ENCODE measurements around the gene WSCD1.

Gene WSCD1

DNA sequence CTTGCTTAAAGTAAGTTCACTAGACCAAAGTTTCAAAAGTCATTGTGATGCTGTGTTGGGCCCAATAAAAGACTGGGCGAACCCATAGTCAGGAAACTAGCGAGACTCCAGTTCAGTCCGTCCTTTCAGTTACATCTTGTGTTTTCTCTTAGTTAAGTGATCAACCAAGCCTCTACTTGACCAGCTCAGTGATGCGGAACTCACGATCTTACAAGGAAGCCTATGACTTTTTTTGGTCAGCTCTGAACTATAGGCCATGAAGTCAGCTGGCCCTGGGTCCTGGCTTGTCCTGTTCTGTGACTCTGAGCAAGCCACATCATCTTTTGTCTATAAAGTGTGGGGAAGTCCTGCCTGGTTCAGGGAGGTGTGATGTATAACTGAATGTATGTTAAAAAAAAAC lies 21.7 kb upstream of the WSCD1 start:
- Histone ChIP-seq H3K36me3 (ENCODE audit: control insufficient read depth, low read length) (no peaks in the 10 kb centered on the region), H3K27ac (ENCODE audit: low read depth, low read length) (no peak overlapping the region), H4K20me1 (ENCODE audit: control insufficient read depth, insufficient read depth, low read depth, low read length) (no peaks in the 10 kb centered on the region), H3K27me3 (ENCODE audit: control insufficient read depth, low read length) (no peaks in the 10 kb centered on the region), H3K4me3 (ENCODE audit: low read length) (no peak overlapping the region), H3K9me2 (replicated peaks; ENCODE audit: control insufficient read depth, low read length) (no peaks in the 10 kb centered on the region), H3F3A (ENCODE audit: control insufficient read depth, insufficient read depth) (no peaks in the 10 kb centered on the region), H3K4me1 (ENCODE audit: control insufficient read depth, low read length) (peaks cover 8% of the 10 kb centered on the region), H3K9me3 (ENCODE audit: control insufficient read depth, insufficient read depth, low read length) (no peaks in the 10 kb centered on the region), H3K4me2 (ENCODE audit: low read length) (no peak overlapping the region), H3K79me2 (ENCODE audit: control insufficient read depth, low read length) (no peaks in the 10 kb centered on the region)
- TF ChIP-seq, protein P1, sequence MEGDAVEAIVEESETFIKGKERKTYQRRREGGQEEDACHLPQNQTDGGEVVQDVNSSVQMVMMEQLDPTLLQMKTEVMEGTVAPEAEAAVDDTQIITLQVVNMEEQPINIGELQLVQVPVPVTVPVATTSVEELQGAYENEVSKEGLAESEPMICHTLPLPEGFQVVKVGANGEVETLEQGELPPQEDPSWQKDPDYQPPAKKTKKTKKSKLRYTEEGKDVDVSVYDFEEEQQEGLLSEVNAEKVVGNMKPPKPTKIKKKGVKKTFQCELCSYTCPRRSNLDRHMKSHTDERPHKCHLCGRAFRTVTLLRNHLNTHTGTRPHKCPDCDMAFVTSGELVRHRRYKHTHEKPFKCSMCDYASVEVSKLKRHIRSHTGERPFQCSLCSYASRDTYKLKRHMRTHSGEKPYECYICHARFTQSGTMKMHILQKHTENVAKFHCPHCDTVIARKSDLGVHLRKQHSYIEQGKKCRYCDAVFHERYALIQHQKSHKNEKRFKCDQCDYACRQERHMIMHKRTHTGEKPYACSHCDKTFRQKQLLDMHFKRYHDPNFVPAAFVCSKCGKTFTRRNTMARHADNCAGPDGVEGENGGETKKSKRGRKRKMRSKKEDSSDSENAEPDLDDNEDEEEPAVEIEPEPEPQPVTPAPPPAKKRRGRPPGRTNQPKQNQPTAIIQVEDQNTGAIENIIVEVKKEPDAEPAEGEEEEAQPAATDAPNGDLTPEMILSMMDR (IDR thresholded peaks at IDR 0.05; ENCODE audit: low read depth, low read length, poor library complexity, severe bottlenecking) = no peak
- no peak for TF ChIP-seq EZH2phosphoT487 (IDR thresholded peaks at IDR 0.05; ENCODE audit: borderline replicate concordance, low read length)

DNA sequence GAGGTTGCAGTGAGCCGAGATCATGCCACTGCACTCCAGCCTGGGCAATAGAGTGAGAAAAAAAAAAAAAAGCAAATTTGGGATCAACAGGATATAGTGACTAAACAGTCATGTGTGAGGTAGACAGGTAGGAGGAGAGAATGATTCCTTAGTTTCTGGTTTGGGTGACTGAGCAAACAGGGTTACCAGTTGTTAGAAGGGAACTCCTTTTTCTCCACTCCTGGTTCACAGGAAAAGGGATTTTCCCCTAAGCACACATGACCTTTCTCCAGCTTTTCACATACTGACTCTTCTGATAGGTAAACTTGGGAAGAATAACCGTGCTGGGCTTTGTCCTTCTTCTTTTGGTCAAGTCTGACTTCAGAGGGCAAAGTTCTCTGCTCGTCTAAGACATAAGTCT lies 17.3 kb upstream of the WSCD1 start:
- H3K27me3 ChIP-seq (ENCODE audit: control insufficient read depth, low read length) = no peaks in the 10 kb centered on the region
- H3K9me2 ChIP-seq (replicated peaks; ENCODE audit: control insufficient read depth, low read length) = no peaks in the 10 kb centered on the region
- no peaks in the 10 kb centered on the region for H3F3A ChIP-seq (ENCODE audit: control insufficient read depth, insufficient read depth)
- H3K9me3 ChIP-seq (ENCODE audit: control insufficient read depth, insufficient read depth, low read length) = no peaks in the 10 kb centered on the region
- H3K4me2 ChIP-seq (ENCODE audit: low read length) = no peak overlapping the region
- no peak for TF ChIP-seq EZH2phosphoT487 (IDR thresholded peaks at IDR 0.05; ENCODE audit: borderline replicate concordance, low read length)
- TF ChIP-seq, protein P1 (IDR thresholded peaks at IDR 0.05; ENCODE audit: low read depth, low read length, poor library complexity, severe bottlenecking) = no peak
- H3K4me1 ChIP-seq (ENCODE audit: control insufficient read depth, low read length) = no peaks in the 10 kb centered on the region
- no peak overlapping the region for H3K27ac ChIP-seq (ENCODE audit: low read depth, low read length)
- H4K20me1 ChIP-seq (ENCODE audit: control insufficient read depth, insufficient read depth, low read depth, low read length) = no peaks in the 10 kb centered on the region
- H3K36me3 ChIP-seq (ENCODE audit: control insufficient read depth, low read length) = no peaks in the 10 kb centered on the region
- H3K79me2 ChIP-seq (ENCODE audit: control insufficient read depth, low read length) = no peaks in the 10 kb centered on the region
- no peak overlapping the region for H3K4me3 ChIP-seq (ENCODE audit: low read length)

DNA sequence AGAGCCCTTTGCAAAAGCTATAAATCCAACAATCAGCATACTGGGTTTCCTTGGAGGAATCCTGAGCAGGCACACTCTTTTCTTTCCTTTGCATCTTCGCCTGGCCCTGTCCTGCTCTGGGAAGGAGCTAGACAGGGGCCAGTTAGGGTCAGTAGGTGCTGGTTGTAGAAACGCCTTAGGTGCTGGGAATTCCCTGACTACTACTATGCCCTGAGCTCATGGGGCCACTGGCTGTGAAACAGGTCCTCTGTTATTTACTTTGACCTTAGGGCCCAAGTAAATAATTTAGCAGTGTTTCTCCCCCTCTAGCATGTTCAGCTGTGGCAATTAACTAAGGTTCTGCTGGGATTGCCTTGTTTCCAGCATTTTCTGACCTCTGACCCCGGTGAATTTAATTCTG lies 15.8 kb upstream of the WSCD1 start:
- H4K20me1 ChIP-seq (ENCODE audit: control insufficient read depth, insufficient read depth, low read depth, low read length) = no peaks in the 10 kb centered on the region
- H3K4me3 ChIP-seq (ENCODE audit: low read length) = no peak overlapping the region

More for the DNA sequence above, 15.8 kb upstream of the WSCD1 start:
- no peak overlapping the region for H3K4me2 ChIP-seq (ENCODE audit: low read length)
- no peaks in the 10 kb centered on the region for H3K79me2 ChIP-seq (ENCODE audit: control insufficient read depth, low read length)
- H3K36me3 ChIP-seq (ENCODE audit: control insufficient read depth, low read length) = no peaks in the 10 kb centered on the region
- H3K4me1 ChIP-seq (ENCODE audit: control insufficient read depth, low read length) = no peaks in the 10 kb centered on the region
- H3F3A ChIP-seq (ENCODE audit: control insufficient read depth, insufficient read depth) = no peaks in the 10 kb centered on the region
- no peak overlapping the region for H3K27ac ChIP-seq (ENCODE audit: low read depth, low read length)
- H3K9me2 ChIP-seq (replicated peaks; ENCODE audit: control insufficient read depth, low read length) = no peaks in the 10 kb centered on the region
- H3K9me3 ChIP-seq (ENCODE audit: control insufficient read depth, insufficient read depth, low read length) = no peaks in the 10 kb centered on the region
- H3K27me3 ChIP-seq (ENCODE audit: control insufficient read depth, low read length) = no peaks in the 10 kb centered on the region
- TF ChIP-seq EZH2phosphoT487 (IDR thresholded peaks at IDR 0.05; ENCODE audit: borderline replicate concordance, low read length) = no peak
- TF ChIP-seq, protein P1 (IDR thresholded peaks at IDR 0.05; ENCODE audit: low read depth, low read length, poor library complexity, severe bottlenecking) = no peak

Measured in DOHH2 (cell line).